Natural killer cell (primary cell): ENCODE measurements around the gene NANS. TPM values are rescaled to one million over a fixed set of nuclear protein-coding genes. Genes with fewer than 3 reads are reported as not detected.
A peak's percentile ranks its signal among the peaks of the same experiment; 100 is the strongest.
"Not testable (repeated sequence)": the region's sequence is repeated elsewhere in the genome, so short reads cannot be mapped to it uniquely, and the experiment has no call there.

Experiments
- ATAC-seq, 3 donors: fragments of 150-1000 bp in 2 of 3; fragments of 200-7000 bp in 1 of 3; cut with Tn5 transposase; 1 replicate in 1 of 3; 2 replicates in 2 of 3; pipeline ENCODE4 v1.10.0; 2021; ENCODE audit warnings: mild to moderate bottlenecking in 2 of 3, moderate library complexity in 2 of 3
- DNase-seq, 2 donors: peaks; one replicate each; pipeline versions ENCODE4 v3.0.0 to v3.0.0-alpha.2; 2013 to 2021; ENCODE audit warnings: mixed read lengths in 1 of 2
- H3K27ac ChIP-seq: one replicate; pipeline ENCODE4 v1.5.1; 2013; ENCODE audit warnings: mild to moderate bottlenecking, low read length
- H3K27me3 ChIP-seq: one replicate; pipeline ENCODE4 v1.6.1; 2013; ENCODE audit warnings: low read length; ENCODE audit not compliant: control insufficient read depth, insufficient read depth
- H3K36me3 ChIP-seq: one replicate; pipeline ENCODE4 v1.6.1; 2013; ENCODE audit warnings: low read length; ENCODE audit not compliant: control insufficient read depth, insufficient read depth
- H3K4me1 ChIP-seq: one replicate; pipeline ENCODE4 v1.6.1; 2013; ENCODE audit warnings: low read length; ENCODE audit not compliant: control insufficient read depth, insufficient read depth
- H3K4me3 ChIP-seq: one replicate; pipeline ENCODE4 v1.5.1; 2013; ENCODE audit warnings: low read length
- H3K9me3 ChIP-seq: one replicate; pipeline ENCODE4 v1.6.1; 2013; ENCODE audit warnings: low read length; ENCODE audit not compliant: control insufficient read depth, insufficient read depth
- H3K27ac Mint-ChIP-seq, 2 donors: one replicate each; pipeline ENCODE4 v1.8.0; 2022; ENCODE audit warnings: mild to moderate bottlenecking in 2 of 2, mixed read lengths in 2 of 2, moderate library complexity in 1 of 2
- H3K27me3 Mint-ChIP-seq, 2 donors: one replicate each; pipeline ENCODE4 v1.8.0; 2022; ENCODE audit warnings: low read depth in 2 of 2, mixed read lengths in 2 of 2
- H3K36me3 Mint-ChIP-seq: one replicate; pipeline ENCODE4 v1.8.0; 2022; ENCODE audit warnings: mixed read lengths
- H3K4me1 Mint-ChIP-seq, 2 donors: one replicate each; pipeline ENCODE4 v1.8.0; 2022; ENCODE audit warnings: mixed read lengths in 2 of 2
- H3K4me3 Mint-ChIP-seq: one replicate; pipeline ENCODE4 v1.8.0; 2022; ENCODE audit warnings: mild to moderate bottlenecking, moderate library complexity, mixed read lengths
- H3K9me3 Mint-ChIP-seq, 2 donors: one replicate each; pipeline ENCODE4 v1.8.0; 2022; ENCODE audit warnings: mixed read lengths in 2 of 2
- WGBS: methylation state at CpG from one replicate; pipeline ENCODE4 v1.1.7; 2013; ENCODE audit warnings: missing lambda C conversion rate; ENCODE audit not compliant: insufficient coverage; 5-methylcytosine and 5-hydroxymethylcytosine counted together
- intact Hi-C: fragments of 100-400 bp; cut with micrococcal nuclease; formaldehyde crosslinking; loops from one replicate; pipeline ENCODE4 v1.14.2; 2022
- total RNA-seq, 4 donors: library from RNA; stranded (reverse); fragments of 120-200 nt in 1 of 4; gene quantifications; one replicate each; pipeline versions ENCODE4 v1.2.3 to v1.2.4, GENCODE V29; 2013 to 2022
- TF ChIP-seq, protein P1 (sequence below): fragments of 200-600 bp; IDR thresholded peaks from one replicate; pipeline ENCODE4 v1.8.0; 2022; ENCODE audit warnings: antibody characterized with exemption

Gene NANS
- total RNA-seq, 3 donors from 2014 or later (not counting 1 experiment from before 2014, with no cell fraction given) = 30.7 to 36.8 (median 34.1) TPM

DNA sequence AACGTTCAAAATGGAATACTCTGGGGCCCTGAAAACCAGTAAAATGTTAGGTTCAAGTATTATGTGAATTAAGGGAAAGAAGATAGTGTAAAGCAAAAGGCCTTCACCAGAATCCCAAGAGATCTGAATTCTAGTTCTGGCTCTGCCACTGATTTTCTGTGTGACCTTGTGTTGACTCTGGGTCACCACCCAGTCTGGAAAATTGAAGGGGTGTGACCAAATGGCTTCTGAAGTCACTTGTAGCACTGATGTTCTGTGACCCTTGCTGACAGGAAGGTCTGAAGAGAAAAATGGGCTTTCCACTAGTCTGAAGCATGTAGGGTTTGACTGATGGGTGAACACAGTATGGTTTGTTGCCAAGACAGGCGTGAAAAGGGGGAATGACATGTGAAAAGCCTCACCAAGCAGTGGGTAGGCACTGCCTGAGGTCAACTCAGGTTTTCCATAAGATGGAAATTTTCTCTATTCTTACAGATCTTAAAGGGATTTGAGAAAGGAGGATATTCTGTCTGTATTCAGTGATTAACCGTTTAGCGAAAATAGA, 40.3 kb upstream of the NANS start:
- Histone ChIP-seq H3K4me1 (no peaks in the 10 kb centered on the region), H3K36me3 (peaks cover 72% of the 10 kb centered on the region), H3K27me3 (no peaks in the 10 kb centered on the region), H3K27ac (no peak overlapping the region), H3K9me3 (no peaks in the 10 kb centered on the region), H3K4me3 (no peak overlapping the region)
- intact Hi-C loops = no loop called here
- no peak for ATAC-seq
- no peak overlapping the region for H3K27ac Mint-ChIP-seq
- TF ChIP-seq, protein P1, sequence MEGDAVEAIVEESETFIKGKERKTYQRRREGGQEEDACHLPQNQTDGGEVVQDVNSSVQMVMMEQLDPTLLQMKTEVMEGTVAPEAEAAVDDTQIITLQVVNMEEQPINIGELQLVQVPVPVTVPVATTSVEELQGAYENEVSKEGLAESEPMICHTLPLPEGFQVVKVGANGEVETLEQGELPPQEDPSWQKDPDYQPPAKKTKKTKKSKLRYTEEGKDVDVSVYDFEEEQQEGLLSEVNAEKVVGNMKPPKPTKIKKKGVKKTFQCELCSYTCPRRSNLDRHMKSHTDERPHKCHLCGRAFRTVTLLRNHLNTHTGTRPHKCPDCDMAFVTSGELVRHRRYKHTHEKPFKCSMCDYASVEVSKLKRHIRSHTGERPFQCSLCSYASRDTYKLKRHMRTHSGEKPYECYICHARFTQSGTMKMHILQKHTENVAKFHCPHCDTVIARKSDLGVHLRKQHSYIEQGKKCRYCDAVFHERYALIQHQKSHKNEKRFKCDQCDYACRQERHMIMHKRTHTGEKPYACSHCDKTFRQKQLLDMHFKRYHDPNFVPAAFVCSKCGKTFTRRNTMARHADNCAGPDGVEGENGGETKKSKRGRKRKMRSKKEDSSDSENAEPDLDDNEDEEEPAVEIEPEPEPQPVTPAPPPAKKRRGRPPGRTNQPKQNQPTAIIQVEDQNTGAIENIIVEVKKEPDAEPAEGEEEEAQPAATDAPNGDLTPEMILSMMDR = no peak
- no peak for DNase-seq
- H3K4me3 Mint-ChIP-seq = no peak overlapping the region
- no peaks in the 10 kb centered on the region for H3K27me3 Mint-ChIP-seq
- H3K4me1 Mint-ChIP-seq = peaks cover 0 to 7% of the 10 kb centered on the region in 2 donors
- peaks cover 17% of the 10 kb centered on the region for H3K36me3 Mint-ChIP-seq
- no peaks in the 10 kb centered on the region for H3K9me3 Mint-ChIP-seq
- 96% methylated on average over 4 of the region's 4 CpGs for WGBS

DNA sequence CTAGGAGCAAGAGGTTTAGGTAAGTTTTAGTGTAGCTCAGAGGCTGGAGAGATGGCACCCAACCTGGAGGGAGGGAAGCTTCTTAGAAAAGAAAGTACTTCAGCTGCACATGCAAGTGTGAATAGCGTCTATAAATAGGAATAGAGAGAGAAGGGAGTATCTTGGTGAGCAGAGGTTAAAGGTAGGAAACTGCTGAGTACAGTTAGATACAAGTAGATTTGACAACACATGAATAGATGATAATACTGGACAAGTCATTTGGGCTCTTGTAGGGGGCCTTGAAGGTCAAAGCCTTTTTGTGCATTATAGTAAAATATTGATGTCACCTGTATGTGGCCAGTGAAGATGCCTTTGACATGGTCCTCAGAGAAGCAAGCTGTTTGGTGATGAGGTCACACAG, 39.2 kb upstream of the NANS start:
- Mint-ChIP-seq H3K36me3 (peaks cover 8% of the 10 kb centered on the region), H3K9me3 (no peaks in the 10 kb centered on the region), H3K27ac (peak overlapping the region; percentile 3 to 62), H3K4me1 (peaks cover 0 to 5% of the 10 kb centered on the region in 2 donors), H3K27me3 (no peaks in the 10 kb centered on the region), H3K4me3 (no peak overlapping the region)
- ATAC-seq = no peak
- H3K36me3 ChIP-seq = peaks cover 63% of the 10 kb centered on the region
- no peak overlapping the region for H3K27ac ChIP-seq
- no peaks in the 10 kb centered on the region for H3K27me3 ChIP-seq
- H3K4me1 ChIP-seq = no peaks in the 10 kb centered on the region
- no peaks in the 10 kb centered on the region for H3K9me3 ChIP-seq
- 77% methylated on average over 1 of the region's 1 CpG for WGBS
- intact Hi-C loops = no loop called here
- no peak for DNase-seq
- TF ChIP-seq, protein P1 = no peak
- no peak overlapping the region for H3K4me3 ChIP-seq

DNA sequence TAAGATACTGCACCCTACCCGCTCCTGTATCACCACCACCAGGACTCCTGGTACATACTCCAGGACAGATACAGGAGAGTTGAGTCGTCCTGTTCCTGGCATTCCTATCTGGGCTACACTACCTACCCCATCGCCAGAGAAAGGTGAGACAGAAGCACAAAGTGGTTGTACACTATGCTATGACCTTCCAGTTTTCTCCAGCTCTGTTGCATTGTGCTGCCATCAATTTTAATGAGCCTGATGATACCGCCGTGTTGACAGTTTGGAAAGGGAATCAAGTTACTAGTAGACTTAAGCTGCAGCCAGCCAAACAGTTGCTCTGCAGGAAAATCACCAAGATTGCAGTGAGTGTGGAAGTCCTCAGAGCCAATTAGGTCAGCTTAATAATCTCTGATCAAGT, 38.2 kb upstream of the NANS start:
- Histone ChIP-seq H3K9me3 (no peaks in the 10 kb centered on the region), H3K36me3 (peaks cover 53% of the 10 kb centered on the region), H3K4me1 (no peaks in the 10 kb centered on the region), H3K27me3 (no peaks in the 10 kb centered on the region), H3K4me3 (no peak overlapping the region), H3K27ac (no peak overlapping the region)
- Mint-ChIP-seq H3K27me3 (no peaks in the 10 kb centered on the region), H3K36me3 (peaks cover 5% of the 10 kb centered on the region), H3K9me3 (no peaks in the 10 kb centered on the region), H3K4me3 (no peak overlapping the region), H3K27ac (peak overlapping the region in 1 of 2 donors; percentile 31), H3K4me1 (peaks cover 0 to 5% of the 10 kb centered on the region in 2 donors)
- TF ChIP-seq, protein P1 = no peak
- ATAC-seq = no peak
- 98% methylated on average over 5 of the region's 5 CpGs for WGBS
- DNase-seq = no peak
- intact Hi-C loops = no loop called here

DNA sequence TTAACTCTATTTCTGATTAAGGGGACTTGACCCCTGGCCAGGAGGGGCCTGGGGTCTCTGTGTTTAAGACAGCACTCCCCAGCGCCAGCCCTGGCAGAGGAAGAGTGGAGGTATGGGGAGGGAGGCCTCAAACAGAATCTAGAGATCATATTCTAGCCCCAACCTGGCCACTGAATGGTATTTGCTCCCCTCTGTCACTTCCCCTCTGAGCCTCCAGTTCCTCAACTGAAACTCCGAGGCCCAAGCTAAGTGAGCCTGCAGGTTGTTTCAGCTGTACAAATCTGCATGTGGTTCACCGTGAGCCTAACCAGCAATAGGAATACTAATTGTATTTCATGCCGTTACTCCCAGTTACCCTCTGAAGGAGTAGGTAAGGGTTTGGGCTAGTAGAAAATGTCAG, 37.4 kb upstream of the NANS start:
- Histone ChIP-seq H3K36me3 (peaks cover 47% of the 10 kb centered on the region), H3K27ac (no peak overlapping the region), H3K9me3 (no peaks in the 10 kb centered on the region), H3K4me3 (no peak overlapping the region), H3K27me3 (no peaks in the 10 kb centered on the region), H3K4me1 (no peaks in the 10 kb centered on the region)
- DNase-seq = no peak
- Mint-ChIP-seq H3K4me3 (no peak overlapping the region), H3K9me3 (no peaks in the 10 kb centered on the region), H3K36me3 (peaks cover 5% of the 10 kb centered on the region), H3K4me1 (peaks cover 0 to 5% of the 10 kb centered on the region in 2 donors), H3K27me3 (no peaks in the 10 kb centered on the region), H3K27ac (peak overlapping the region in 1 of 2 donors; percentile 31)
- 82% methylated on average over 3 of the region's 4 CpGs for WGBS
- ATAC-seq = no peak
- intact Hi-C loops = no loop called here
- TF ChIP-seq, protein P1 = no peak

DNA sequence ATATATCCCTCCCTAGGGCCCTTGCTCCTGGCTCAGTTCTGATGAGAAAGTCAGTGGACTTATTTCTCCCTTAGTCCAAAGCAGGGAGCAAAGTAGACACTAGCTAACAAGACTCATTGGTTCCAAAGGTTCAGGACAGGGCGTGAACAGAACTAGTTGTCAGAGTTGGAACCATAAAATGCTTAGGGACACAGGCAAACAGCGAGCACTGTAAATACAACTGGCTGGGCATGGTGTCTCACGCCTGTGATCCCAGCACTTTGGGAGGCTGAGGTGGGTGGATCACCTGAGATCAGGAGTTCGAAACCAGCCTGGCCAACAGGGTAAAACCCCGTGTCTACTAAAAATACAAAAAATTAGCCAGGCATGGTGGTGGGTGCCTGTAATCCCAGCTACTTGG, 36.7 kb upstream of the NANS start:
- H3K36me3 Mint-ChIP-seq, H3K9me3 ChIP-seq, H3K4me1 ChIP-seq, H3K27ac ChIP-seq, intact Hi-C loops, H3K27ac Mint-ChIP-seq, DNase-seq, H3K9me3 Mint-ChIP-seq, H3K4me3 Mint-ChIP-seq, H3K27me3 Mint-ChIP-seq, ATAC-seq, H3K4me1 Mint-ChIP-seq, H3K4me3 ChIP-seq, H3K27me3 ChIP-seq: not testable (repeated sequence)
- WGBS = 82% methylated on average over 5 of the region's 5 CpGs
- H3K36me3 ChIP-seq = peaks cover 40% of the 10 kb centered on the region
